Dermis blood vessel endothelial cell (primary cell): ENCODE data around the gene PIH1D2. TPM values are rescaled to one million over a fixed set of nuclear protein-coding genes. Genes with fewer than 3 reads are reported as not detected.
A peak's percentile ranks its signal among the peaks of the same experiment; 100 is the strongest.
"Not testable (repeated sequence)": the region's sequence is repeated elsewhere in the genome, so short reads cannot be mapped to it uniquely, and the experiment has no call there.

Source experiments
- DNase-seq: peaks from one replicate; pipeline ENCODE4 v3.0.0; 2010
- total RNA-seq: library from RNA; depleted of rRNA; stranded (reverse); fragments of >200 nt; gene quantifications from 2 replicates; pipeline ENCODE4 v1.2.3, GENCODE V29; 2014

Gene PIH1D2
- 0.93 and 1.4 TPM in 2 replicates for total RNA-seq

DNA sequence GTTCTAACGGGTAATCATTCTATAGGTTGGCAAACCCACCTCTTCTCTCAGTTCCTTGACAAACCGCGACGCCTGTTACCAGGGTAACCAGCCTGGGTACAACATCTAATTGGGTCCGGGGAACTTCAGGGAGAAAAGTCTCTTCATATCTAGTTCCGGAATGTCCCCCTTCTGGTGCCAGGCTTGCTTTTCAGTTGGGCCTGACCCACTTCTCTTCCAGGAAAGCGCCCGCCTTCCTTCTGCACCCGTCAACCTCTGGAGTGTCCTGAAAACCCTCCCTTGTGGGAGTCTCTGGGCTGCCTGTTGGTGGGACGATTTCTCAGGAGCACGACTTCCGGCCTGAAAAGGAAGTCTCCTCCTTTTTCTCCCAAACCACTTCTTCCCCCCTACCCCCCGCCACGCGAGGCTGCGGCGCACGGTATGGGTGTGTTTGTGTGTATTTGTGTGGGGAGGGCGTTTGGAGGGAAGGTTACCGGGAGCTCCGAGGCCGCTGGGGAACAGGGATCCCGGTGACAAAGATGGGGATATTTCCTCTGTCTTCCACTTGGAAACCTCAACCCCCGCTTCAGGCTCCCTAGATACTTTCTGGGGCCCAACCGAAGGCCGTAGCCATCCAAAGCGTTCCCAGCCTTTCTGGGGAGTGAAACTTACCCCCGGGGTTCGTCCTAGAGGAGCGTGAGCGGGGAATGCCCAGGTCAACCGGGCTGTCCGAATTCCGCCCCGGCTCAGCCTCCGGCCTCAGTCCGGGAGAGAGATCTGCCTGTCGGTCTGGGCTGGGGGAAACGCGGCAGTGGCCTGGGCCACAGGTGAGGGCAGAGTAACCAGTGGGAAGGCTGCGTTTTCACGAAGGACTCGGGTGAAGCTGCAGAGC lies at the start of gene PIH1D2, which contains the start of gene NKAPD1:
PIH1D2 (minus strand) TSS at position 77 of the 871 bp plus-strand sequence. CDS start 843 bp downstream, outside the sequence.
NKAPD1 (plus strand) TSS at position 359 of the 871 bp plus-strand sequence. CDS start 1,276 bp downstream, outside the sequence.
- peak; percentile 92 for DNase-seq

DNA sequence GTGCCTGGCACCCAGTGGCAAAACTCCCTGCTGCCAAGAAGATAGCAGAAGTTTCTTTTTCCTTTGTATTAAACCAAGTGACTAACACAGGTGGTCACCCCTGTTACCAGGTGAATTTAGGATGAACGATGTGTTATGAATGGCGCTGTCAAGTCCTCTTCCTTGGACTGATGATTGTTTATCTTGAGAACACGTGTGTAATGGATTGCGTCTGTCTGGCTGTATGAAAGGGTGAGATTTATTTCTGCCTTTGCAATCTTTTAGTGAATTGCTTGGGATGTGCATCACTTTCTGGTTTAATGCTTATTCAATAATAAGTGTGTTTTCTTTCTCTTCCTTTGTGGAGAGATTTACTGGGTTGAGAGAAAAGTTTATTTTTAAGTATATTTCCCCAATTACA lies 49.3 kb upstream of the PIH1D2 start:
- DNase-seq, result no peak

GRCh38 chr11:112121981-112122615 lies 48.3 kb upstream of the PIH1D2 start:
- DNase-seq, result no peak

- DNase-seq, result no peak
These were observed 44.4 kb upstream of the PIH1D2 start for GRCh38 chr11:112118176-112118575.

- no peak for DNase-seq
These were observed 41.6 kb upstream of the PIH1D2 start for GRCh38 chr11:112115386-112115785.

GRCh38 chr11:112114460-112114859 lies 40.6 kb upstream of the PIH1D2 start:
- DNase-seq, result no peak

DNA sequence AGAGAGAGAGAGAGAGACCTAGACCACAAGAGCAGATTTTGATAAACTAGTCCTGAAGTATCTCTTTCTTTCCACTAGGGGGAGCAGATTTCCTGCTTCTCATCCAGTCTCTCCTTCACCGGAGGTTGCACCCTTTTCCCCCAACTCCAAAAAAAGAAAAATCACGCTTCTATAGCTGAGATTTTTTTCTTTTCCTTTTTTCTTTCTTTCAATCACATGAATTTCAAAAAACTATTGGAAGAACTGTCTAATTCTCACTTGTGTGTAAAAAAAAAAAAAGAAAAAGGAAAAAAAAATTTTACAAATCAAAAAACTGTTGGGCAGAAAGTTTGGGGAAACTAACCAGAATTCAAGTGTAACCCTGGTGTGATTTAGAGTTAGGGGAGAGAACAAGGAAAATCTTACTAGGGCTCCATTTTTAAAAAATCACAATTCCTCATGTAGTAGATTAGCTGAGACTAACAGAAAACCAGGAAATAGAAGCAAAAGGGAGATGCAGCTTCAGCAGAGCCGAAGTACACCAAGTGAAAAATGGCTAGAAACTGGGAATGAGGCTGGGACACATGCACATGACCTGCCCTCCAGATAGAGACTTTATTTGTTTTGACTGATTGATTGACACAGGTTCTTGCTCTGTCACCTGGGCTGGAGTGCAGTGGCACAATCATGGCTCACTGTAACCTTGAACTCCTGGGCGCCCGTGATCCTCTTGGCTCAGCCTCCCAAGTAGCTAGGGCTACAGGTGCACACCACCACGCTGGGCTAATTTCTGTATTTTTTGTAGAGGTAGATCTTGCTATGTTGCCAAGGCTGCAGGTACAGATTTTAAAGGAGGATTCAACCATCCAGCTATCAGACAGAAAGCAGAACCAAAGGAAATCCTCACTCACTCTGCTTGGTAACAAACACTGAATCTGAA lies 40.0 kb upstream of the PIH1D2 start:
- DNase-seq, result peak; percentile 66

GRCh38 chr11:112106070-112106469 lies 32.3 kb upstream of the PIH1D2 start:
- no peak for DNase-seq

- DNase-seq, result no peak
These were observed 29.6 kb upstream of the PIH1D2 start for GRCh38 chr11:112103446-112103845.

- no peak for DNase-seq
These were observed 26.6 kb upstream of the PIH1D2 start for GRCh38 chr11:112100462-112100861.

GRCh38 chr11:112097734-112098528 lies 24.1 kb upstream of the PIH1D2 start:
- DNase-seq, result no peak

GRCh38 chr11:112096194-112096593 lies 22.4 kb upstream of the PIH1D2 start:
- no peak for DNase-seq

GRCh38 chr11:112095302-112095701 lies 21.5 kb upstream of the PIH1D2 start:
- DNase-seq, result not testable (repeated sequence)

- DNase-seq, result peak; percentile 10
These were observed 13.4 kb upstream of the PIH1D2 start for GRCh38 chr11:112087212-112087611.

GRCh38 chr11:112086422-112087191 lies 12.8 kb upstream of the PIH1D2 start, which contains the start of the genes SDHD and TIMM8B:
Gene SDHD, plus strand, starts transcription at chr11:112086873. Its CDS starts 35 bp downstream, at chr11:112086908.
Gene TIMM8B, minus strand, starts transcription at chr11:112086756. Its CDS starts 33 bp downstream, at chr11:112086723.
- DNase-seq, result peak; percentile 99

DNA sequence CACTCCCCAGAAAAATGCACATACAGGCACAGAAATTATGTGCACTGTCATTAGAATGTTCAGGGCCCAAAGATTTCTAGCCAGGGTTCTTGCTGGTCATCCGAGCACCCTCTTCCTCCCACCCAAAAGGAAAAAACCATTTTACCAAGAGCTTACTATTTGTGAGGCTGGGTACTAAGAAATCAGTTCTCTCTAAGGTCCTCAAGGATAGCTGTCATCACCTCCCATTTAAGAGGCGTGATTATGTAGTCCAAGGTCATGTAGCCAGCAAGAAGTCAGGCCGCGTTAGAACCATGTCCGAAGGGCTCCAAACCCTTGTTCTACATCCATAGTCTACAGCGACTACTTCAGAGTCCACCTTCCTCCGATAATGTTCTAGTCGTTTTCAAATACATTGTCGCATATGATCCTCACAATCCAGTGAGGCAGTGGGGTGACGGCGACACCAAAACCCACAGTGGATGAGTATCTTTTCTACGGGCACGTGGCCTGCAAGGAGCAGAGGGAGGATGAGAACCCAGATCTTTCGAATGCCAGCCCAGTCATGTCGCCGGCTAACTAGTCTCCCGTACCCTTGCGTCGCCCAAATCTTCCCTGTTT lies 12.1 kb upstream of the PIH1D2 start:
- peak; percentile 45 for DNase-seq

- no peak for DNase-seq
These were observed 8.9 kb upstream of the PIH1D2 start for GRCh38 chr11:112082729-112083128.

GRCh38 chr11:112062923-112063322 lies 10.9 kb downstream of the PIH1D2 start:
- no peak for DNase-seq

DNA sequence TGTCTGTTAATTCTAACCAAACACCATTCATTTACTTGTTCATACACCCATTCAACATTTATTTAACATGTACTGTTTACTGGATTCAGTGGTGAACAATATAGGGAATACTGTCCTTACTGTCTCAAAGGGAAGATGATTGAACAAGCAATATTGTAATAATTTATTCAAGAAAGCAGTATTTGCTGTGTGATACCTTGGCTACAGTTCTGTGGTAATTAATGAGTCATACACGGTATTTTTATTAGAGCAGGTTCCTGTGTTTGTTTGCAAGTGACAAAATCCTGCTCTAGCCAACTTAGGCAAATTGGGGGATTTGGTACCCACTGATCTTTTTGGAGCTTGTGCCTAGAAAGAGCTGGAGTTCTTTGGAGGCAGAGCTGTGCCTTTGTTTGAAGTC lies 15.7 kb downstream of the PIH1D2 start:
- DNase-seq, result peak; percentile 60

DNA sequence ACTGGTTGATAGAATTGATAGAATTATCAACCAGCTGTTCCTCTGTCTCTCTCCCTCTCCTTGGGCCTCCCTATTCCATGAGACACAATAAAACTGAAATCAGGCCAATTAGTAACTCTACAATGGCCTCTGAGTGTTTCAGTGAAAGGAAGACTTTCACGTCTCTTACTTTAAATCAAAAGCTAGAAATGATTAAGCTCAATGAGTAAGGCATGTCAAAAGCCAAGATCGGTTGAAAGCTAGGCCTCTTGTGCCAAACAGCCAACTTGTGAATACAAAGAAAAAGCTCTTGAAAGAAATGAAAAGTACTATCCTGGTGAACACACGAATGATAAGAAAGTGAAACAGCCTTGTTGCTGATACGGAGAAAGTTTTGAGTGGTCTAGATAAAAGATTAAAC lies 16.6 kb downstream of the PIH1D2 start:
- DNase-seq, result no peak
